Measurements from ENCODE around the gene RHEBL1. TPM values are rescaled to one million over a fixed set of nuclear protein-coding genes. Genes with fewer than 3 reads are reported as not detected.
A peak's percentile ranks its signal among the peaks of the same experiment; 100 is the strongest.

Gene RHEBL1
- total RNA-seq, 5 donors from 2014 or later (not counting 1 experiment from before 2014, with no cell fraction given), result 2.3 to 5.3 (median 2.5) TPM

GRCh38 chr12:49048953-49049352 is 20.8 kb downstream of the RHEBL1 start:
- Histone ChIP-seq H3K4me3 (ENCODE audit: control insufficient read depth in 1 of 2, extremely low read depth in 1 of 2, low read length in 1 of 2) (no peak overlapping the region), H3K27me3 (replicated peaks in 1 of 2; ENCODE audit: control insufficient read depth in 2 of 2, extremely low read depth in 1 of 2, insufficient read depth in 2 of 2, low read length in 1 of 2) (no peaks in the 10 kb centered on the region), H3K4me1 (ENCODE audit: control insufficient read depth in 1 of 2, extremely low read depth in 1 of 2, insufficient read depth in 2 of 2, low read length in 2 of 2) (peaks cover 0 to 11% of the 10 kb centered on the region in 2 experiments), H3K36me3 (ENCODE audit: control insufficient read depth in 2 of 2, extremely low read depth in 1 of 2, insufficient read depth in 1 of 2, low read length in 1 of 2) (peaks cover 43 to 98% of the 10 kb centered on the region in 2 donors), H3K9me3 (no peaks in the 10 kb centered on the region), H3K27ac (ENCODE audit: low read length) (no peak overlapping the region)
- Mint-ChIP-seq H3K4me3 (no peak overlapping the region), H3K36me3 (peaks cover 70% of the 10 kb centered on the region), H3K9me3 (no peaks in the 10 kb centered on the region), H3K4me1 (peaks cover 2 to 20% (median 19%) of the 10 kb centered on the region in 3 donors), H3K27ac (no peak overlapping the region), H3K27me3 (no peaks in the 10 kb centered on the region)
- 100% methylated on average over 10 of the region's 10 CpGs for WGBS (ENCODE audit: insufficient coverage)
- POLR2A ChIA-PET, result no interaction called here
- no peak for DNase-seq
- no peak for ATAC-seq (replicated peaks in 1 of 4)
- CTCF ChIA-PET, result interaction anchor here (0.6 to 1.4 kb wide), 2 partner anchors 12 to 30 kb away, joined by 3 to 4 read pairs; no protein-coding TSS in a partner anchor

DNA sequence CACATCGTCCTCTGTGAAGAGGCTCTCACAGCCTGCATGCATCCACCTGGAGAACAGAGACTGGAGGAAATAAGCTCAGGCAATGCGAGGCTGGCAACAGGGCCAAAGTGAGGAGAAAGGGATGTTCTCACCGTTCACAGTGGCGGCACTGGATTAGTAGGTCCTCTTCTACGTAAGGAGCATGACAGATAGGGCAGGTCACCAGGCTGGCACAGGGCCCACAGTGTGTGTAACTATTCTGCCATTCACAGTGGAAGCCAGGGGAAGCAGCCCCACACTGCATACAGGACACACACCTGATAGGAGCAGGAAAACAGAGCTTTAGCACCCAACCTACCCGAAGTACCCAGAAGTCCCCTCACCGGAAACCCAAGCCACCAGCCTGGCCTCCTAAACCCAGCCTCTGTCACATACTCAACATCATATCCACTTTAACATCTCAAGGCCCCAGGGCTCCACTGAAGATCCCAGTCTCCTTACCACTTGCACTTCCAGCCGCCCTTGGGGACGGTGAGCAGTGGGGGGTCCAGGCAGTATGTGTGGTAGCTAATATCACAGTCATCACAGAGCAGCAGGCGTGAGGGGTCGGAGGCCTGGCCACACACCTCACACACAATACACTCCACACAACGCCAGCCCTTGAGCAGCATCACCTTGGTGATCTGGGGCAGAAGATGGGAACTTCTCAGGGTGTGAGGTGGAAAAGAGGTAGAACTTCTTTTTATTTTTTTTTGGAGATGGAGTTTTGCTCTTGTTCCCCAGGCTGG is 23.5 kb downstream of the RHEBL1 start:
- ChIA-PET POLR2A (interaction anchor here in 1 of 2 donors (0.6 kb wide), 2 partner anchors 50 to 67 kb away, joined by 7 to 8 read pairs; no protein-coding TSS in a partner anchor), CTCF (interaction anchor here (0.6 kb wide), 3 partner anchors 68 to 189 kb away, joined by 3 to 6 read pairs (median 4); no protein-coding TSS in a partner anchor)
- Histone ChIP-seq H3K27me3 (replicated peaks in 1 of 2; ENCODE audit: control insufficient read depth in 2 of 2, extremely low read depth in 1 of 2, insufficient read depth in 2 of 2, low read length in 1 of 2) (no peaks in the 10 kb centered on the region), H3K4me3 (ENCODE audit: control insufficient read depth in 1 of 2, extremely low read depth in 1 of 2, low read length in 1 of 2) (no peak overlapping the region), H3K36me3 (ENCODE audit: control insufficient read depth in 2 of 2, extremely low read depth in 1 of 2, insufficient read depth in 1 of 2, low read length in 1 of 2) (peaks cover 36 to 98% of the 10 kb centered on the region in 2 donors), H3K4me1 (ENCODE audit: control insufficient read depth in 1 of 2, extremely low read depth in 1 of 2, insufficient read depth in 2 of 2, low read length in 2 of 2) (peaks cover 0 to 13% of the 10 kb centered on the region in 2 experiments), H3K27ac (ENCODE audit: low read length) (no peak overlapping the region), H3K9me3 (no peaks in the 10 kb centered on the region)
- Mint-ChIP-seq H3K27ac (peak overlapping the region in 1 of 2 donors; percentile 11), H3K4me3 (no peak overlapping the region), H3K9me3 (no peaks in the 10 kb centered on the region), H3K4me1 (peaks cover 4 to 20% (median 8%) of the 10 kb centered on the region in 3 donors), H3K27me3 (no peaks in the 10 kb centered on the region), H3K36me3 (peaks cover 62% of the 10 kb centered on the region)
- WGBS (ENCODE audit: insufficient coverage), result 100% methylated on average over 6 of the region's 12 CpGs
- DNase-seq, result no peak
- ATAC-seq (replicated peaks in 1 of 4), result no peak

GRCh38 chr12:49044660-49045059 is 25.1 kb downstream of the RHEBL1 start:
- Histone ChIP-seq H3K9me3 (no peaks in the 10 kb centered on the region), H3K27ac (ENCODE audit: low read length) (no peak overlapping the region), H3K27me3 (replicated peaks in 1 of 2; ENCODE audit: control insufficient read depth in 2 of 2, extremely low read depth in 1 of 2, insufficient read depth in 2 of 2, low read length in 1 of 2) (no peaks in the 10 kb centered on the region), H3K4me1 (ENCODE audit: control insufficient read depth in 1 of 2, extremely low read depth in 1 of 2, insufficient read depth in 2 of 2, low read length in 2 of 2) (peaks cover 0 to 9% of the 10 kb centered on the region in 2 experiments), H3K36me3 (ENCODE audit: control insufficient read depth in 2 of 2, extremely low read depth in 1 of 2, insufficient read depth in 1 of 2, low read length in 1 of 2) (peaks cover 39 to 98% of the 10 kb centered on the region in 2 donors), H3K4me3 (ENCODE audit: control insufficient read depth in 1 of 2, extremely low read depth in 1 of 2, low read length in 1 of 2) (no peak overlapping the region)
- ChIA-PET CTCF (interaction anchor here (0.6 to 2.9 kb wide), 3 partner anchors 48 to 207 kb away, joined by 3 to 16 read pairs (median 9); no protein-coding TSS in a partner anchor), POLR2A (no interaction called here)
- ATAC-seq (replicated peaks in 1 of 4) (no peak), DNase-seq (no peak)
- Mint-ChIP-seq H3K27me3 (no peaks in the 10 kb centered on the region), H3K27ac (no peak overlapping the region), H3K36me3 (peaks cover 61% of the 10 kb centered on the region), H3K4me3 (no peak overlapping the region), H3K4me1 (peaks cover 4 to 13% (median 8%) of the 10 kb centered on the region in 3 donors), H3K9me3 (no peaks in the 10 kb centered on the region)
- WGBS (ENCODE audit: insufficient coverage), result 97% methylated on average over 12 of the region's 12 CpGs

GRCh38 chr12:49043856-49044258 is 25.9 kb downstream of the RHEBL1 start:
- no peaks in the 10 kb centered on the region for H3K9me3 Mint-ChIP-seq
- H3K27ac Mint-ChIP-seq, result peak overlapping the region; percentile 36 to 45
- no peaks in the 10 kb centered on the region for H3K27me3 ChIP-seq (replicated peaks in 1 of 2; ENCODE audit: control insufficient read depth in 2 of 2, extremely low read depth in 1 of 2, insufficient read depth in 2 of 2, low read length in 1 of 2)
- ChIA-PET POLR2A (no interaction called here), CTCF (interaction anchor here (0.6 to 2.9 kb wide), 12 partner anchors 8 to 836 kb away, joined by 3 to 16 read pairs (median 4); a partner anchor contains a TSS)
- H3K4me1 ChIP-seq (ENCODE audit: control insufficient read depth in 1 of 2, extremely low read depth in 1 of 2, insufficient read depth in 2 of 2, low read length in 2 of 2), result peaks cover 0 to 9% of the 10 kb centered on the region in 2 experiments
- H3K4me3 Mint-ChIP-seq, result no peak overlapping the region
- peak overlapping the region; percentile 7 for H3K27ac ChIP-seq (ENCODE audit: low read length)
- H3K36me3 ChIP-seq (ENCODE audit: control insufficient read depth in 2 of 2, extremely low read depth in 1 of 2, insufficient read depth in 1 of 2, low read length in 1 of 2), result peaks cover 42 to 98% of the 10 kb centered on the region in 2 donors
- H3K27me3 Mint-ChIP-seq, result no peaks in the 10 kb centered on the region
- whole genome bisulfite sequencing (ENCODE audit: insufficient coverage), result 28% methylated on average over 7 of the region's 11 CpGs
- peak; percentile 77 to 89 (median 84) for ATAC-seq (replicated peaks in 1 of 4)
- peak; percentile 58 to 89 (median 77) for DNase-seq
- H3K4me1 Mint-ChIP-seq, result peaks cover 4 to 13% (median 8%) of the 10 kb centered on the region in 3 donors
- no peaks in the 10 kb centered on the region for H3K9me3 ChIP-seq
- H3K4me3 ChIP-seq (ENCODE audit: control insufficient read depth in 1 of 2, extremely low read depth in 1 of 2, low read length in 1 of 2), result no peak overlapping the region
- peaks cover 60% of the 10 kb centered on the region for H3K36me3 Mint-ChIP-seq

GRCh38 chr12:49043241-49043640 is 26.5 kb downstream of the RHEBL1 start:
- H3K4me3 ChIP-seq (ENCODE audit: control insufficient read depth in 1 of 2, extremely low read depth in 1 of 2, low read length in 1 of 2), result no peak overlapping the region
- ChIA-PET POLR2A (interaction anchor here in 1 of 2 donors (0.5 kb wide), 1 partner anchor 1057 kb away, joined by 5 read pairs; no protein-coding TSS in a partner anchor), CTCF (interaction anchor here (0.6 to 2.9 kb wide), 12 partner anchors 8 to 835 kb away, joined by 3 to 16 read pairs (median 4); a partner anchor contains a TSS)
- DNase-seq (no peak), ATAC-seq (replicated peaks in 1 of 4) (no peak)
- no peaks in the 10 kb centered on the region for H3K27me3 ChIP-seq (replicated peaks in 1 of 2; ENCODE audit: control insufficient read depth in 2 of 2, extremely low read depth in 1 of 2, insufficient read depth in 2 of 2, low read length in 1 of 2)
- Mint-ChIP-seq H3K9me3 (no peaks in the 10 kb centered on the region), H3K4me1 (peaks cover 4 to 13% (median 8%) of the 10 kb centered on the region in 3 donors), H3K27ac (peak overlapping the region in 1 of 2 donors; percentile 28), H3K27me3 (no peaks in the 10 kb centered on the region), H3K4me3 (no peak overlapping the region), H3K36me3 (peaks cover 56% of the 10 kb centered on the region)
- peaks cover 0 to 9% of the 10 kb centered on the region in 2 experiments for H3K4me1 ChIP-seq (ENCODE audit: control insufficient read depth in 1 of 2, extremely low read depth in 1 of 2, insufficient read depth in 2 of 2, low read length in 2 of 2)
- peaks cover 42 to 98% of the 10 kb centered on the region in 2 donors for H3K36me3 ChIP-seq (ENCODE audit: control insufficient read depth in 2 of 2, extremely low read depth in 1 of 2, insufficient read depth in 1 of 2, low read length in 1 of 2)
- no peaks in the 10 kb centered on the region for H3K9me3 ChIP-seq
- peak overlapping the region; percentile 7 for H3K27ac ChIP-seq (ENCODE audit: low read length)
- 92% methylated on average over 4 of the region's 4 CpGs for WGBS (ENCODE audit: insufficient coverage)

GRCh38 chr12:49041881-49042484 is 27.8 kb downstream of the RHEBL1 start:
- Histone ChIP-seq H3K4me3 (ENCODE audit: control insufficient read depth in 1 of 2, extremely low read depth in 1 of 2, low read length in 1 of 2) (no peak overlapping the region), H3K9me3 (no peaks in the 10 kb centered on the region), H3K27ac (ENCODE audit: low read length) (no peak overlapping the region), H3K4me1 (ENCODE audit: control insufficient read depth in 1 of 2, extremely low read depth in 1 of 2, insufficient read depth in 2 of 2, low read length in 2 of 2) (peaks cover 0 to 9% of the 10 kb centered on the region in 2 experiments), H3K27me3 (replicated peaks in 1 of 2; ENCODE audit: control insufficient read depth in 2 of 2, extremely low read depth in 1 of 2, insufficient read depth in 2 of 2, low read length in 1 of 2) (no peaks in the 10 kb centered on the region), H3K36me3 (ENCODE audit: control insufficient read depth in 2 of 2, extremely low read depth in 1 of 2, insufficient read depth in 1 of 2, low read length in 1 of 2) (peaks cover 53 to 99% of the 10 kb centered on the region in 2 donors)
- WGBS (ENCODE audit: insufficient coverage), result 96% methylated on average over 5 of the region's 18 CpGs
- CTCF ChIA-PET, result interaction anchor here in 1 of 2 donors (2.9 kb wide), 1 partner anchor 45 kb away, joined by 16 read pairs; no protein-coding TSS in a partner anchor
- Mint-ChIP-seq H3K36me3 (peaks cover 49% of the 10 kb centered on the region), H3K27me3 (no peaks in the 10 kb centered on the region), H3K4me3 (no peak overlapping the region), H3K27ac (no peak overlapping the region), H3K9me3 (no peaks in the 10 kb centered on the region), H3K4me1 (peaks cover 4 to 14% (median 8%) of the 10 kb centered on the region in 3 donors)
- POLR2A ChIA-PET, result no interaction called here
- DNase-seq (no peak), ATAC-seq (replicated peaks in 1 of 4) (no peak)
